Hepatocyte (in vitro differentiated cells): Measurements from ENCODE around the gene FRS2. TPM values are rescaled to one million over a fixed set of nuclear protein-coding genes. Genes with fewer than 3 reads are reported as not detected.
A peak's percentile ranks its signal among the peaks of the same experiment; 100 is the strongest.

Experiments used
- DNase-seq: peaks from one replicate; pipeline ENCODE4 v3.0.0-alpha.2; 2016; ENCODE audit warnings: low spot score
- H2AFZ ChIP-seq: fragments of 200-600 bp; sonication (generic); 2 replicates; pipeline ENCODE4 v1.6.0; 2016; ENCODE audit warnings: antibody characterized with exemption, mild to moderate bottlenecking
- H3K27ac ChIP-seq: fragments of 200-600 bp; sonication (generic); 2 replicates; pipeline ENCODE4 v1.5.1; 2016; ENCODE audit warnings: mild to moderate bottlenecking
- H3K27me3 ChIP-seq: fragments of 200-600 bp; sonication (generic); 2 replicates; pipeline ENCODE4 v1.6.1; 2016
- H3K36me3 ChIP-seq: fragments of 200-600 bp; sonication (generic); replicated peaks from 2 replicates; pipeline ENCODE4 v1.5.1; 2016; ENCODE audit warnings: low read depth; ENCODE audit not compliant: insufficient read depth
- H3K4me1 ChIP-seq: fragments of 200-600 bp; sonication (generic); 2 replicates; pipeline ENCODE4 v1.5.1; 2016; ENCODE audit warnings: mild to moderate bottlenecking, moderate library complexity; ENCODE audit not compliant: insufficient read depth
- H3K4me2 ChIP-seq: fragments of 200-600 bp; sonication (generic); 2 replicates; pipeline ENCODE4 v1.6.0; 2016
- H3K4me3 ChIP-seq: fragments of 200-600 bp; sonication (generic); 2 replicates; pipeline ENCODE4 v1.5.1; 2016; ENCODE audit warnings: mild to moderate bottlenecking
- H3K79me2 ChIP-seq: fragments of 200-600 bp; sonication (generic); 2 replicates; pipeline ENCODE4 v1.6.0; 2017; ENCODE audit warnings: mild to moderate bottlenecking
- H3K9me2 ChIP-seq: fragments of 200-600 bp; sonication (generic); replicated peaks from 2 replicates; pipeline ENCODE4 v1.6.0; 2017; ENCODE audit warnings: mild to moderate bottlenecking; ENCODE audit not compliant: insufficient read depth
- H3K9me3 ChIP-seq: fragments of 200-600 bp; sonication (generic); 2 replicates; pipeline ENCODE4 v1.5.1; 2016; ENCODE audit warnings: low read depth, mild to moderate bottlenecking
- H4K20me1 ChIP-seq: fragments of 200-600 bp; sonication (generic); 2 replicates; pipeline ENCODE4 v1.6.0; 2016; ENCODE audit warnings: mild to moderate bottlenecking; ENCODE audit not compliant: insufficient read depth, poor library complexity, severe bottlenecking
- CTCF ChIP-seq: fragments of 200-600 bp; sonication (generic); IDR thresholded peaks from 2 replicates; pipeline ENCODE4 v1.5.1; 2016; ENCODE audit warnings: antibody characterized with exemption, mild to moderate bottlenecking; ENCODE audit not compliant: poor library complexity
- EZH2 ChIP-seq: fragments of 200-600 bp; sonication (generic); IDR thresholded peaks from 2 replicates; pipeline ENCODE4 v1.6.1; 2016; ENCODE audit warnings: antibody characterized with exemption, mild to moderate bottlenecking, borderline replicate concordance
- EZH2phosphoT487 ChIP-seq: fragments of 200-600 bp; sonication (generic); IDR thresholded peaks from one replicate; pipeline ENCODE4 v1.6.1; 2018; ENCODE audit warnings: antibody characterized with exemption, mild to moderate bottlenecking, low read depth, moderate library complexity; ENCODE audit not compliant: unreplicated experiment, severe bottlenecking
- WGBS: methylation state at CpG from one replicate; pipeline ENCODE4 v1.1.6; 2016; ENCODE audit warnings: low lambda C conversion rate; ENCODE audit errors: missing lambda C conversion rate; 5-methylcytosine and 5-hydroxymethylcytosine counted together
- polyA plus RNA-seq: library from polyadenylated mRNA; unstranded; fragments of >200 nt; fragmentation: Nextera tagmentation; extraction: Ambion mirVana; gene quantifications from 2 replicates; pipeline ENCODE4 v1.2.1, GENCODE V29; 2016
- total RNA-seq: library from RNA; depleted of rRNA; stranded (reverse); fragments of >200 nt; gene quantifications from 2 replicates; pipeline ENCODE4 v1.2.3, GENCODE V29; 2014

FRS2 gene
- total and polyA plus RNA-seq, 2 experiments from 2014 or later, result 14.7 to 76.4 TPM

- no peak overlapping the region for H2AFZ ChIP-seq
- 86% methylated on average over 3 of the region's 3 CpGs for WGBS
- no peaks in the 10 kb centered on the region for H3K27me3 ChIP-seq
- no peak for DNase-seq
- H3K27ac ChIP-seq, result no peak overlapping the region
- no peaks in the 10 kb centered on the region for H3K4me1 ChIP-seq
- no peaks in the 10 kb centered on the region for H3K36me3 ChIP-seq
- H3K4me2 ChIP-seq, result no peak overlapping the region
- no peaks in the 10 kb centered on the region for H3K79me2 ChIP-seq
- TF ChIP-seq EZH2phosphoT487 (no peak), EZH2 (no peak), CTCF (no peak)
- H3K4me3 ChIP-seq, result no peak overlapping the region
- H3K9me2 ChIP-seq, result no peaks in the 10 kb centered on the region
- H3K9me3 ChIP-seq, result no peaks in the 10 kb centered on the region
- H4K20me1 ChIP-seq, result no peaks in the 10 kb centered on the region
These were observed 44.8 kb upstream of the FRS2 start for GRCh38 chr12:69425417-69425816.

GRCh38 chr12:69428351-69429073 lies 41.7 kb upstream of the FRS2 start:
- no peaks in the 10 kb centered on the region for H3K9me3 ChIP-seq
- H3K4me3 ChIP-seq, result no peak overlapping the region
- H3K4me1 ChIP-seq, result no peaks in the 10 kb centered on the region
- no peak overlapping the region for H3K4me2 ChIP-seq
- peak; percentile 33 for DNase-seq
- no peak overlapping the region for H2AFZ ChIP-seq
- H3K27me3 ChIP-seq, result no peaks in the 10 kb centered on the region
- no peak overlapping the region for H3K27ac ChIP-seq
- no peaks in the 10 kb centered on the region for H3K36me3 ChIP-seq
- 76% methylated on average over 7 of the region's 7 CpGs for WGBS
- H3K9me2 ChIP-seq, result no peaks in the 10 kb centered on the region
- no peaks in the 10 kb centered on the region for H4K20me1 ChIP-seq
- no peak for TF ChIP-seq EZH2phosphoT487
- no peaks in the 10 kb centered on the region for H3K79me2 ChIP-seq

GRCh38 chr12:69430942-69431590 lies 39.1 kb upstream of the FRS2 start:
- no peaks in the 10 kb centered on the region for H3K4me1 ChIP-seq
- TF ChIP-seq EZH2, result no peak
- TF ChIP-seq CTCF, result no peak
- TF ChIP-seq EZH2phosphoT487, result no peak
- H3K9me3 ChIP-seq, result no peaks in the 10 kb centered on the region
- H3K4me3 ChIP-seq, result no peak overlapping the region
- WGBS, result 79% methylated on average over 8 of the region's 8 CpGs
- no peak overlapping the region for H3K27ac ChIP-seq
- H3K9me2 ChIP-seq, result no peaks in the 10 kb centered on the region
- no peaks in the 10 kb centered on the region for H3K79me2 ChIP-seq
- H3K27me3 ChIP-seq, result no peaks in the 10 kb centered on the region
- H3K36me3 ChIP-seq, result no peaks in the 10 kb centered on the region
- no peak overlapping the region for H3K4me2 ChIP-seq
- no peak for DNase-seq
- no peaks in the 10 kb centered on the region for H4K20me1 ChIP-seq
- H2AFZ ChIP-seq, result no peak overlapping the region

GRCh38 chr12:69431591-69432222 lies 38.5 kb upstream of the FRS2 start:
- 68% methylated on average over 8 of the region's 8 CpGs for WGBS
- Histone ChIP-seq H2AFZ (no peak overlapping the region), H3K4me1 (no peaks in the 10 kb centered on the region)

More at GRCh38 chr12:69431591-69432222, 38.5 kb upstream of the FRS2 start:
- H3K4me2 ChIP-seq, result no peak overlapping the region
- no peaks in the 10 kb centered on the region for H3K9me3 ChIP-seq
- no peak for DNase-seq
- H3K27ac ChIP-seq, result no peak overlapping the region
- no peaks in the 10 kb centered on the region for H3K9me2 ChIP-seq
- H3K4me3 ChIP-seq, result no peak overlapping the region
- TF ChIP-seq EZH2, result no peak
- no peak for TF ChIP-seq CTCF
- no peak for TF ChIP-seq EZH2phosphoT487
- no peaks in the 10 kb centered on the region for H3K36me3 ChIP-seq
- no peaks in the 10 kb centered on the region for H3K27me3 ChIP-seq
- H4K20me1 ChIP-seq, result no peaks in the 10 kb centered on the region
- no peaks in the 10 kb centered on the region for H3K79me2 ChIP-seq
